GM04503 (cell line): ENCODE measurements around the gene PIK3R1.

Experiments
- DNase-seq: peaks from one replicate; pipeline ENCODE4 v3.0.0-alpha.2; 2012; ENCODE audit warnings: low read depth

Gene PIK3R1

GRCh38 chr5:68331192-68332079 lies 115.9 kb downstream of the PIK3R1 start:
- no peak for DNase-seq

GRCh38 chr5:68332080-68332451 lies 116.5 kb downstream of the PIK3R1 start:
- no peak for DNase-seq

GRCh38 chr5:68332556-68332955 lies 117.0 kb downstream of the PIK3R1 start:
- no peak for DNase-seq

- DNase-seq: peak; percentile 76
Observed at GRCh38 chr5:68333649-68334552, 118.3 kb downstream of the PIK3R1 start.

GRCh38 chr5:68334553-68334886 lies 119.0 kb downstream of the PIK3R1 start:
- DNase-seq: no peak

- no peak for DNase-seq
Observed at GRCh38 chr5:68335075-68335474, 119.5 kb downstream of the PIK3R1 start.

GRCh38 chr5:68336200-68336599 lies 120.6 kb downstream of the PIK3R1 start:
- no peak for DNase-seq

GRCh38 chr5:68337235-68337634 lies 121.7 kb downstream of the PIK3R1 start:
- DNase-seq: no peak

- no peak for DNase-seq
Observed at GRCh38 chr5:68339921-68340321, 124.4 kb downstream of the PIK3R1 start.

GRCh38 chr5:68341006-68341405 lies 125.5 kb downstream of the PIK3R1 start:
- DNase-seq: no peak

GRCh38 chr5:68342693-68343092 lies 127.1 kb downstream of the PIK3R1 start:
- DNase-seq: no peak

- DNase-seq: peak; percentile 69
Observed at GRCh38 chr5:68343421-68343826, 127.9 kb downstream of the PIK3R1 start.

GRCh38 chr5:68344447-68345111 lies 129.0 kb downstream of the PIK3R1 start:
- DNase-seq: no peak

GRCh38 chr5:68345171-68345570 lies 129.6 kb downstream of the PIK3R1 start:
- DNase-seq: no peak

- DNase-seq: no peak
Observed at GRCh38 chr5:68345582-68345981, 130.0 kb downstream of the PIK3R1 start.

- DNase-seq: no peak
Observed at GRCh38 chr5:68347536-68347935, 132.0 kb downstream of the PIK3R1 start.

GRCh38 chr5:68348447-68349222 lies 133.1 kb downstream of the PIK3R1 start:
- DNase-seq: no peak

GRCh38 chr5:68350176-68350575 lies 134.6 kb downstream of the PIK3R1 start:
- no peak for DNase-seq
